ENCODE data around the gene ASIC3. TPM values are rescaled to one million over a fixed set of nuclear protein-coding genes. Genes with fewer than 3 reads are reported as not detected.

Gene ASIC3
- total RNA-seq, result 10 to 100 TPM in 2 of 5 donors, under 1 TPM in 3; 0.29 to 25.9 (median 0.43) TPM
- 1 to 10 TPM; 2.7 to 4.7 (median 3.7) TPM for polyA plus RNA-seq
- long read RNA-seq, donor 1, result 0 reads
- long read RNA-seq, donor 2, result 0 reads
- long read RNA-seq, donor 3, result 0 reads
- long read RNA-seq, donor 4, result 0 reads
- long read RNA-seq, donor 5, result 0 reads
- long read RNA-seq, donor 6, result 0 reads
- long read RNA-seq, donor 7, result 0 reads
- long read RNA-seq, donor 8, result 0 reads
- long read RNA-seq, donor 9, result 0 reads
- long read RNA-seq, donor 10, result 0 reads

- H3K4me1 ChIP-seq, result peaks cover 6 to 30% (median 21%) of the 10 kb centered on the region in 4 donors
- H3K4me3 ChIP-seq, result no peak within 1 kb of the TSS
- H3K27ac ChIP-seq, result no peak within 1 kb of the TSS
- intact Hi-C loops (cut with DNase I; ENCODE audit: low total_unique reads), result no loop called here
- no peak for DNase-seq
- peaks cover 6 to 37% (median 29%) of the 10 kb centered on the region in 4 donors for H3K36me3 ChIP-seq
- WGBS, 5 donors, result 71 to 80% (median 74%) methylated on average over 21 to 22 of the region's 22 CpGs
- TF ChIP-seq CTCF (IDR thresholded peaks at IDR 0.05), result no peak
- no peak for TF ChIP-seq POLR2A (IDR thresholded peaks at IDR 0.05)
- TF ChIP-seq EP300 (IDR thresholded peaks at IDR 0.05), result no peak
- no peak for TF ChIP-seq POLR2AphosphoS5 (IDR thresholded peaks at IDR 0.05)
- peaks cover 0 to 28% (median 11%) of the 10 kb centered on the region in 3 donors for H3K27me3 ChIP-seq
- no peaks in the 10 kb centered on the region for H3K9me3 ChIP-seq
Measured at GRCh38 chr7:151047976-151048815, at the start of gene ASIC3. Gene ASIC3 (plus strand): TSS chr7:151048531. CDS start chr7:151048886, 355 bp downstream.

GRCh38 chr7:150999001-150999400, 49.3 kb upstream of the ASIC3 start:
- Histone ChIP-seq H3K27ac (no peak overlapping the region), H3K27me3 (peaks cover 0 to 33% (median 9%) of the 10 kb centered on the region in 3 donors), H3K4me1 (peaks cover 0 to 26% (median 6%) of the 10 kb centered on the region in 4 donors), H3K4me3 (no peak overlapping the region), H3K9me3 (no peaks in the 10 kb centered on the region), H3K36me3 (no peaks in the 10 kb centered on the region)
- 86 to 94% (median 90%) methylated on average over 11 to 12 of the region's 12 CpGs for WGBS, 5 donors
- TF ChIP-seq POLR2A (IDR thresholded peaks at IDR 0.05) (no peak), POLR2AphosphoS5 (IDR thresholded peaks at IDR 0.05) (no peak), EP300 (IDR thresholded peaks at IDR 0.05) (no peak), CTCF (IDR thresholded peaks at IDR 0.05) (no peak)
- DNase-seq, result no peak
- intact Hi-C loops (cut with DNase I; ENCODE audit: low total_unique reads), result no loop called here

GRCh38 chr7:150999497-151000230, 48.7 kb upstream of the ASIC3 start:
- Histone ChIP-seq H3K27ac (no peak overlapping the region), H3K9me3 (no peaks in the 10 kb centered on the region), H3K4me1 (peaks cover 0 to 26% (median 6%) of the 10 kb centered on the region in 4 donors), H3K27me3 (peaks cover 0 to 33% (median 9%) of the 10 kb centered on the region in 3 donors), H3K36me3 (no peaks in the 10 kb centered on the region), H3K4me3 (no peak overlapping the region)
- 78 to 98% (median 90%) methylated on average over 5 of the region's 5 CpGs for WGBS, 5 donors
- TF ChIP-seq POLR2AphosphoS5 (IDR thresholded peaks at IDR 0.05) (no peak), POLR2A (IDR thresholded peaks at IDR 0.05) (no peak), EP300 (IDR thresholded peaks at IDR 0.05) (no peak), CTCF (IDR thresholded peaks at IDR 0.05) (no peak)
- no peak for DNase-seq
- intact Hi-C loops (cut with DNase I; ENCODE audit: low total_unique reads), result no loop called here

- Histone ChIP-seq H3K27me3 (peaks cover 0 to 32% (median 9%) of the 10 kb centered on the region in 3 donors), H3K4me1 (peaks cover 0 to 23% (median 6%) of the 10 kb centered on the region in 4 donors), H3K4me3 (no peak overlapping the region), H3K9me3 (no peaks in the 10 kb centered on the region), H3K27ac (no peak overlapping the region), H3K36me3 (no peaks in the 10 kb centered on the region)
- TF ChIP-seq POLR2AphosphoS5 (IDR thresholded peaks at IDR 0.05) (no peak), POLR2A (IDR thresholded peaks at IDR 0.05) (no peak), CTCF (IDR thresholded peaks at IDR 0.05) (no peak), EP300 (IDR thresholded peaks at IDR 0.05) (no peak)
- 85 to 93% (median 87%) methylated on average over 13 of the region's 13 CpGs for WGBS, 5 donors
- DNase-seq, result no peak
- intact Hi-C loops (cut with DNase I; ENCODE audit: low total_unique reads), result no loop called here
Measured at GRCh38 chr7:151000897-151001495, 47.3 kb upstream of the ASIC3 start.

Data from stomach (tissue), 19 donors.